ENCODE data around the gene TNS1. TPM values are rescaled to one million over a fixed set of nuclear protein-coding genes. Genes with fewer than 3 reads are reported as not detected.

TNS1 gene
- total RNA-seq, 2 donors from 2014 or later: 4.4 to 44.9 TPM

DNA sequence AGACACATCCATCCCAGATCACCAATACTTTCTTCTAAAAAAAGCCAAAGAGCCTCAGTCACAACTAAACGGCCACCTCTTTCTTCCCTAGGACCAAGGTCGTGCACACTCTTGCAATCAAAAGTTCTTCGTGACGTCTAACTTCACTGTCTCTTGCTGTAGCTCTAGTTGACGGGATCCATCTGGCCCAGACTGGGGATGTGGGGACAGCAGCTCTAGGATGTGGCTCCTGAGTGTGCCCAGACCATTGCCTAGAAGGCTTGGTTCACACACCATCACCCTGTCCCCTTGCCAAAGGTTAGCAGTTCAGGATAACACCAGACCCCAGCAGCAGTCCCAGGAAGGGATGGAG lies 98.2 kb downstream of the TNS1 start:
- H3K27me3 Mint-ChIP-seq: peaks cover 21% of the 10 kb centered on the region
- H3K27ac Mint-ChIP-seq: no peak overlapping the region
- H3K36me3 Mint-ChIP-seq (ENCODE audit: low read depth): no peaks in the 10 kb centered on the region
- no peak for ATAC-seq (replicated peaks)
- H3K4me1 Mint-ChIP-seq: no peaks in the 10 kb centered on the region
- no peak overlapping the region for H3K4me3 Mint-ChIP-seq
- no peaks in the 10 kb centered on the region for H3K9me3 Mint-ChIP-seq

DNA sequence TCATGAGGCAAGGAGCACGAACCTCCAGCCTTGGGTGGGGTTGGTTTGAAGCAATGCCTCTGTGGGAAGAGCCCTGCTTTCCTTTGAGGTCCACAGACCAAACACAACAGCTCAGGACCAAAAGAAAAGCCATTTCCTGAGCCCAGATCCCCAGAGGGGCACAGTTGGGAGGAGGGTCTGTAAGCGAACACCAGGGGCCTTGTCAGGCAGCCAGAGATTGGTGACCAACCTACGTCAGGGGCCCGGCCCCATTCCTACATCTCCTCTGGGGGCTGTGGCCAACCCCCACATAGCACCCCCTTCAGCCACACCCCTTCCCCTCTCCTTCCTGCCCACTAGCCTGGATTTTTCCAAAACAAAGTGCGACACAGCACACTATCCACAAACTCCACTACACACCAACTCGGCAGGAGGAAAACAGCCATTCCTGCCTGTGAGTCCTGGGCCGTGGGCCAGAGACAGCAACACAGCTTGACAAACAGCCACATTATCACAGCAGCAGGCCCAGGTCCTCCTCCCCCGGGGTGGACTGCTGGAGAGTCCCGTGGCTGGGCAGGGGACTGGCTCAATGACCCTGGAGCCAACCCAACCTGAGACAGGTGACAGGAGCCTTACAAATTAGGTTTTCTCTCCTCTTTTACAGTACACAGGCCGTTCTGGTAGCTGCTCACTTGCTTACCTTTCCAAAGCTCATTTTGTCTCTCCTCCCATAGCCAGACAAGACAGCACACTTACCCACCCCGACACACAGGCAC lies 98.8 kb downstream of the TNS1 start:
- H3K27ac Mint-ChIP-seq: no peak overlapping the region
- H3K27me3 Mint-ChIP-seq: peaks cover 21% of the 10 kb centered on the region
- no peaks in the 10 kb centered on the region for H3K36me3 Mint-ChIP-seq (ENCODE audit: low read depth)
- no peak for ATAC-seq (replicated peaks)
- H3K4me3 Mint-ChIP-seq: peak overlapping the region; percentile 54
- H3K4me1 Mint-ChIP-seq: no peaks in the 10 kb centered on the region
- no peaks in the 10 kb centered on the region for H3K9me3 Mint-ChIP-seq

DNA sequence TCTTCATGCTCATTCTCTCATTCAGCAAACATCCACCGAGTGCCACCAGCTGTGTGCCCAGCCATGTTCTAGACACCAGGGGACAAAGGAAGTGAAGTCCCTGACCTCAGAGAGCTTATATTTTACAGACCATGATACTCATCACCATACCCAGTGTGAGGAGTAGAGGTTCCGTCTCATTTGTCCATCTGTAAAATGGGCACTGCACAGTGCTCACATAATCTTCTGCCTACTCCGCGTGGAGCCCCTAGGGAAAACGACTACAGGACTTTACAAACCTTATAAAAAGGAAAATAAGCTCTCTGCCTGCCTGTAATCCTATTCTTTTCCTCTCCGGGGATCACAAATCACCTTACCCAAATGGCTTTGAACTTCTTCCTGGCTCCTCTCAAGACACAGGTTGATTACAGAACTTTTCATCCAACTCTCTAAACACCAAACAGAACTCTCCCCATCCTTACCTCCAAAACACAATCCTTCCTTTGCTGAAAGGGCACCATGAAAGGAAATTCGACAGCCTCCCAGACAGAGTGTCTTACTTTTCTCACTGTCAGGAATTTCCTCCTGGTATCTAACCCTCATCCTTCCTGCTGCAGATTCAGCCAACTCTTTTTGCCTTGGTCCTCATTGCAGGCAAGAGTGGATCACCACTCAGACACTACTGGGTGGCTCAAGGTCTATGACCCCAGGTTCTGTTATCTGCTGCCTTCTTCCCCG lies 99.5 kb downstream of the TNS1 start:
- Mint-ChIP-seq H3K27ac (no peak overlapping the region), H3K9me3 (no peaks in the 10 kb centered on the region), H3K4me3 (peak overlapping the region; percentile 54), H3K36me3 (ENCODE audit: low read depth) (no peaks in the 10 kb centered on the region), H3K27me3 (peaks cover 21% of the 10 kb centered on the region), H3K4me1 (no peaks in the 10 kb centered on the region)
- ATAC-seq (replicated peaks): no peak

DNA sequence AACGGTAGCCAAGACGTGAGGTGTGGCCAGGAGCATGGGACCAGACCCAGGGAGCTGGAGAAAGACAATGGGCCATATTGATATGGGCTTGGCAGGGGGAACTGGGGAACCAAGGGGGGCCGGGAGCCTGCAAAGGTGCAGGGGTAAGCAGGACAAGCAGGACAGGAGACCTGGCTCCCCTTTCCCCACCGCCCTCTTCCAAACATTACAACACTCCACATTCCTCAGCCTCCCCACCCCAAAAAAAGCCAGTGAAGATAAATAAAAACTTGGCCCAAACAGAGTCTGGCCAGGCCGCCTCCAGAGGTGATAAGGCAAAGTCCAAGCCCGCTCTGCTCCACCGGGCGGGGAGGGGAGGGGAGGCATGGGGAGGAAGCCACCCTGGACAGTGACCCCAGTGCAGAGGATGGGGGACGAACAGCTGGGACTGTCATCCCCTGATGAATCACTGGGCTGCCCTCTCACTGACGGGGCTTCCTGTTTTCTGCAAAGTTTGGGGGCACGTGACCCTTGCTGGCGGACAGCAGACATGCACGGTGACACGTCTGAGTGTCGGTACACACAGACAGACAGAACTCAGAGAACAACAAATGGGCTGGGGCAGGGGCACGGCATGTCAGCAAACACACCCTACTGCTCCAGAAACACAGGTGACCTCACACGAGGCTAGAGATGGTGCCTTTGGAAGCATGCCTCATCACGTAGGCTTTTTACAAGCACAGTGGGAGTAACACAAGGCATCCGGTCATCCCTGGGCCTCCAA lies 100.2 kb downstream of the TNS1 start:
- H3K36me3 Mint-ChIP-seq (ENCODE audit: low read depth): no peaks in the 10 kb centered on the region
- peak; percentile 65 for ATAC-seq (replicated peaks)
- H3K4me3 Mint-ChIP-seq: peak overlapping the region; percentile 54
- H3K4me1 Mint-ChIP-seq: no peaks in the 10 kb centered on the region
- H3K27me3 Mint-ChIP-seq: peaks cover 18% of the 10 kb centered on the region
- H3K9me3 Mint-ChIP-seq: no peaks in the 10 kb centered on the region
- peak overlapping the region; percentile 33 for H3K27ac Mint-ChIP-seq

DNA sequence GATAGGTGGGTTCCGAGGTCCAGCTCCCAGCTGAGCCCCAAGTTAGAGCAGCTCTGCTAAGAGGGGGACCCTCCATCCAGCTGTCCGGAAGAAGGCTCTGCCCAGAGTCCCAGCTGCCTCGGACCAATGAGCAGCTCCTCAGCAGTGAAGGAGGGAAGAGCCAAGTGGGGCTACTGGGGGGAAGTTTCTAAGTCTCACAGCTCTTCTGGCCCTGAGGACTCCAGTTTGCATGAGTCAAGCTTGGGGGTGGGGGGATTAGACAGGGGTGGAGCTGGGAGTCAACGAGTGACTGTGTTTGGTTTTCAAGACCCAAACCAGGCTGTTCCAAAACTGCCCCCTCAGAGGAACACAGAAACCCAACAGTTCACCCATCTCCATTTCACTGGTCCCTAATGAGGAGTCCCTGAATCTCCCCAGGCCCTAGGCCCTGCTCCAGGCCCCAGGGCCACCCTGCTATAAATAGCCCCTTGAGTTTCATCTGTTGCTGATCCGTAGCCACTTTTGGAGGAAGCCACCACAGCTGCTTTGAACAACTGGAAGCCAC lies 100.9 kb downstream of the TNS1 start:
- peak; percentile 59 for ATAC-seq (replicated peaks)
- Mint-ChIP-seq H3K4me3 (peak overlapping the region; percentile 54), H3K9me3 (no peaks in the 10 kb centered on the region), H3K27ac (peak overlapping the region; percentile 33), H3K27me3 (peaks cover 18% of the 10 kb centered on the region), H3K4me1 (no peaks in the 10 kb centered on the region), H3K36me3 (ENCODE audit: low read depth) (no peaks in the 10 kb centered on the region)

DNA sequence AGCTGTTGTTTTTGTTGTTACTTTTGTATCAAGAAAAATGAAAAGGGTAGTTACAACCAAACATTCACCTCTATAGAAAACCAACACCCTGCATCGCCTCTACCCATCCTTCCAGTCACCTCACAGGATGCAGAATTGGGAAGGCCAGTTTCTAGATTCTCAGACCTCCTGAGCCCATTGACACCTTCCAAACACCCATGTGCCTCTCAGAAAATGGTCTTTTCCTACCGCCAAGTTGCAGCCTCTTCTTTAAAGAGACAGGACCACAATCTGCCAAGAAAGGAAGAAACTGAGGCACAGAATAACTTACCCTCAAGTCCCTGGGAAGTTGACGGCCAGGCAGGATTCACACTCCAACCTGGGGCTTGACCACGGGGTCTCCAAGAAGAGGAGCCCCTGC lies 101.4 kb downstream of the TNS1 start:
- Mint-ChIP-seq H3K27ac (no peak overlapping the region), H3K4me1 (no peaks in the 10 kb centered on the region), H3K9me3 (no peaks in the 10 kb centered on the region), H3K4me3 (peak overlapping the region; percentile 54), H3K36me3 (ENCODE audit: low read depth) (no peaks in the 10 kb centered on the region), H3K27me3 (peaks cover 15% of the 10 kb centered on the region)
- no peak for ATAC-seq (replicated peaks)

DNA sequence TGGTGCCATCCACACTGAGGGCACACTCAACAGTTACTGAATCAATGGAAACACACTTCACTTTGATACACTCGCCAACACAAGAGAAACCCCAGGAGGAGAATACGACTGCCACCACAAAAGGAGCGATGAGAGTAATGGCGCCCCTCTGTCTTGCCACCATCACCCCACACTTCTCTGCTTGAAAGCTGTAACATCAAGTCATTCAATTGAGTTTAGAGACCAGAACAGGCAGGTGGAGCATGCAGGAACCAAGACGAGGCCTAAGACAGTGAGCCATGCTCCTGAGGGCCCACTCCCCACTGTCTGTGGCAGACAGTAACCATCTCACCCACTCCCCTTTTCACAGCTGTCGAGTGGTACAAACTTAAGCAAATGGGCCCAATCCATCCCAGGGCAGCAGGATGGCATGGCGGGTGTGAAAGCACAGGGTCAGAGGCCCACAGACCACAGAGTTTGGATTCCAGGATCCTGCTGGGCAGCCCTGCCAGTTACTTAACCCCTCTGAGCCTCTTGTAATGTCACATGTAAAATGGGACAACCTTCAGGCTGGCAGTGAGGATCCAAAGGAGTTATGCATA lies 101.9 kb downstream of the TNS1 start:
- Mint-ChIP-seq H3K36me3 (ENCODE audit: low read depth) (no peaks in the 10 kb centered on the region), H3K27ac (peak overlapping the region; percentile 22), H3K4me3 (peak overlapping the region; percentile 54), H3K9me3 (no peaks in the 10 kb centered on the region), H3K4me1 (no peaks in the 10 kb centered on the region), H3K27me3 (peaks cover 14% of the 10 kb centered on the region)
- ATAC-seq (replicated peaks): no peak

DNA sequence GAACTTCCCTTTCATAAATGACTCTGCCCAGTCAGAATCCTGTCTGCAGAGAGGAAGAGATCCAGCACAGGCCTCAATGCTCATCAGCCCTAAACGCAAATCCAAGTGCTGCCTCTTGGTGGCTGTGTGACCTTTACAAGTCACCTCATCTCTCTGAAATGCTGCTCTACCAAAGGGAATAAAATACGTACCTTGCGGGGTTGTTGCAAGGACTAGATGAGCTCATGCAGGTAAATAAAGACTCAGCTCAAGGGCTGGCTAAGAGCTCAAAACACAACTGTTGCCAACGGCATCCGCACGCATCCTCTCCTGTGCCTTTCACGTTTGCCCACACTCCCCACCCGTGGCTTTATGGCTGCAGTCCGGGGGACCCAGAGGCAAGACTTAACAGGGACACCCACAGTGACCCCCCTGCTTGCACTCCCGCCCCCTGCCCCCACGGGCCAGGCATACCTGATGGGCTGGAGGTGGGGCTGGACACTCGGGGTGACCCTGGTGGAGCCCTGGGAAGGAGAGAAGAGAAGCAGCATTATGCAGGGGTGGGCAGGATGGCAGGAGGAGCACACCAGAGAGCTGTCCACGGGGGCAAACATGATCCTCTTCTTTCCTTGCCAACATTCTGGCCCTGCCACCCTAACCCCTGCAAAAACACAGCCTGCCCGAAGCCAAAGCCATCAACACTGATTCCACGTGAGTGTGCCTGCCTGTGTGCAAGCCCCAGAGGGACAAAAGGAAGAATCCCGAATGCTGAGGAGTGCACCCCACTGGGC lies 102.6 kb downstream of the TNS1 start:
- Mint-ChIP-seq H3K9me3 (no peaks in the 10 kb centered on the region), H3K27ac (peak overlapping the region; percentile 22), H3K27me3 (peaks cover 14% of the 10 kb centered on the region), H3K36me3 (ENCODE audit: low read depth) (no peaks in the 10 kb centered on the region), H3K4me1 (no peaks in the 10 kb centered on the region), H3K4me3 (peak overlapping the region; percentile 54)
- no peak for ATAC-seq (replicated peaks)

DNA sequence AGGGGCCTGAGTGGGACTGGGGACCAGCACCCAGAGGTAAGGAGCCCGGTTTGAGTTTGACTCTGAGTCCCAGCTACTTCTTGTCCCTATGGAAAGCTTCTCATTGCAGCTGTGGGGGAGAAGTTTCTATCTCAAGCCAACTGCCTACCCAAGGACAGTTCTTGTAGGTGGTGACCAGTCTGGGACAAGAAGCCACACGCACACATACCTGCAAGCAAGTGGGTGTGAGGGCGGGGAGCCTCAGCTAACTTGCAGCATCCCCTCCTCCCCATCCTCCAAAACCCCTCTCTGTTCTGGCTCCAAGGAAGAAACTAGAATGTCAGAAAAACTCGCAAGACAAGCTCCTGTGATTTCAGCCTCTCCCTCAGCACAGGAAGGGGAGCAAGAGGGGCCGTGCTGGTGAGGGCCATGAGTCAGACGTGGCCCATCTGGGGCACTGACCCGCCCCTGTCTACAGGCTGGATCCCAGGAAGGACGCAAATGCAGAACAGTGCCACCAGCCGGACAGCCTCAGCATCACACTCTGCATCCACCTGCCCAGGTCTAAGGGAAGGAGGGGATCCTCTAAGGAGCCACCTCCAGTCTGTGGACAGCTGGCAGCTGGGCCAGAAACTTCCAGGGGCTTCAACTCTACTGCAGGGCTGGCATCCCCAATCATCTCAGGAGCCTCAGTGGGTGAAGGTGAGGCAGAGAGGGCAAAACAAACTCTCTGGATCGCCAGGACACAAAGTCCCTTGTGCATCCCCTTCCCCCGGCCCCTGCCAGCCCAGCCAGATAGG lies 103.4 kb downstream of the TNS1 start:
- peaks cover 10% of the 10 kb centered on the region for H3K27me3 Mint-ChIP-seq
- ATAC-seq (replicated peaks): peak; percentile 15

DNA sequence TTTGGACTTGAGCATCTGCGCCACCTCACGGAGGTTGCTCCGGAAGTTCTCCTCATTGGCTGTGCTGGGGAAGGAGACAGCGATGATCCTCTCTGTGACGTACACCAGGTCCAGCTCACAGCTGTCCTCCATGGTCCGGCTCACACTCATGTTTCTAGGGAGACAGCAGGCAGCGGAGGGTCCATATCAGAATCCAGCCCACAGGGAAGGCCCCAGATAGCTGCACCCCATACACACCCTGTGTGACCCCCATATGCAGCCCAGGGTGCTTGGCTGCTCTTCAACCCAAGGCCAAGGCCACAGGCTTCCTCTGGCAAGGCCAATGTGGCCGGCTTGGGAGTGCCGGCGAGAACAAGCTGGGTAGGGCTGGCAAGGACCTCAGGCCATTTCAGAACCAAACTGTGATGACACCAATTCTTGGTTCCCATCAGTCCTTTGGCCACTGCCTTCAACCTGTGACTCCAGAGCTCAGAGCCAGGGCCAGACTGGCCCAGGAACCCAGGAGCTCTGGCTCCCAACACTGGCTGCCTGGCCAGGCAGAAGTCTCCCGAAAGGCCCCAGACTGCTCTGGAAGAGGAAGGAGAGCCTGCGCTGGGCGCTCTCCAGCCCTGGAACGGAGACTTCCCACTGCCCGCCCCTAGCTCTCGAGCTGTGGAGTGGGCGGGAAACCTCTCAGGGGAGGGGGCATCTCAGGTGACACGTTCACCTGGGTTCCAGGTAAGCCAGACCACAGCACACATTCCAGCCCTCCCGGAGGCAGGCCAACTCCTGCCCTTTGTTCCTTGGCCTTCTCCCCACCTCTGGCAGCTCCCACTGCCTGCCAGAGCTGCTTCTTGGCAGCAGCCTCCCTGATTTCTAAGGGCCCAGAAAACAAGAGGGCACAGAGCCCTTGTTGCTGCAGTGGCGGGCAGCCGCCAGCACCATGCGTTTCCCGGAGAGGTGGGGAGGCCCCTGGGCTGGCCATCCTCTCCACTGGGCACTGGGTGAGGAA lies 104.7 kb downstream of the TNS1 start:
- H3K9me3 Mint-ChIP-seq: no peaks in the 10 kb centered on the region
- H3K27ac Mint-ChIP-seq: no peak overlapping the region
- H3K36me3 Mint-ChIP-seq (ENCODE audit: low read depth): no peaks in the 10 kb centered on the region
- no peak overlapping the region for H3K4me3 Mint-ChIP-seq
- peaks cover 3% of the 10 kb centered on the region for H3K27me3 Mint-ChIP-seq
- no peak for ATAC-seq (replicated peaks)
- H3K4me1 Mint-ChIP-seq: no peaks in the 10 kb centered on the region

More for the DNA sequence above, 103.4 kb downstream of the TNS1 start:
- Mint-ChIP-seq H3K36me3 (ENCODE audit: low read depth) (no peaks in the 10 kb centered on the region), H3K27ac (peak overlapping the region; percentile 43), H3K4me3 (no peak overlapping the region), H3K4me1 (no peaks in the 10 kb centered on the region), H3K9me3 (no peaks in the 10 kb centered on the region)

DNA sequence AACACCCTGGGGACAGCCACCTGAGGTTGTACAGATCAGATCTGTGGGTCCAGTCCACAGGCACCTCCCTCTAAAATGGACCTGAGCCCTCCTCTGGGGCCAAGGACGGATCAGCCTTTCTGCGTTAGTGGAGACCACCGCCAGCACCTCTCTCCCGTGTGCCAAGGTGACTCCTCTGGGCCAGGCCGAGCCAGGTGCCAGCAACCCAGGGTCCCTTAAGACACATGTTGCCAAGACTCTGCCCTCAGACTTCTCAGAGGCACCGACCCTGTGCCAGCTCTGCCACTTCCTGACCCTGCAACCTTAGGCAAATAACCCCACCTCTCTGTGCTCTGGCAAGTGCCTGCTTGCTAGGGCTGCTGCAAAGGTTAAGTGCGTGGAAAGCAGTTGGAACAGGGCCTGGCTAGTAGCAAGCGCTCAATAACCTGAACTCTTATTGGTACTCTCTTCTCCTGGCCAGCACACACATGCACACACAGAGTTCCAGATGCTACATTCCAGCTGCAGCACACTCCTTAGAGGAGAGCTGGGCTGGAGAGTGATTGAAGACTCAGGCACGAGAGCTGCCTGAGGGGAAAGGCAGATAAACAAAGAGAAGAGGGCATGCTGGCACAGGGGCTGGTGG lies 105.6 kb downstream of the TNS1 start:
- ATAC-seq (replicated peaks): no peak
- H3K9me3 Mint-ChIP-seq: no peaks in the 10 kb centered on the region
- H3K4me3 Mint-ChIP-seq: no peak overlapping the region
- H3K27ac Mint-ChIP-seq: no peak overlapping the region
- H3K27me3 Mint-ChIP-seq: peaks cover 3% of the 10 kb centered on the region
- no peaks in the 10 kb centered on the region for H3K36me3 Mint-ChIP-seq (ENCODE audit: low read depth)
- H3K4me1 Mint-ChIP-seq: no peaks in the 10 kb centered on the region

DNA sequence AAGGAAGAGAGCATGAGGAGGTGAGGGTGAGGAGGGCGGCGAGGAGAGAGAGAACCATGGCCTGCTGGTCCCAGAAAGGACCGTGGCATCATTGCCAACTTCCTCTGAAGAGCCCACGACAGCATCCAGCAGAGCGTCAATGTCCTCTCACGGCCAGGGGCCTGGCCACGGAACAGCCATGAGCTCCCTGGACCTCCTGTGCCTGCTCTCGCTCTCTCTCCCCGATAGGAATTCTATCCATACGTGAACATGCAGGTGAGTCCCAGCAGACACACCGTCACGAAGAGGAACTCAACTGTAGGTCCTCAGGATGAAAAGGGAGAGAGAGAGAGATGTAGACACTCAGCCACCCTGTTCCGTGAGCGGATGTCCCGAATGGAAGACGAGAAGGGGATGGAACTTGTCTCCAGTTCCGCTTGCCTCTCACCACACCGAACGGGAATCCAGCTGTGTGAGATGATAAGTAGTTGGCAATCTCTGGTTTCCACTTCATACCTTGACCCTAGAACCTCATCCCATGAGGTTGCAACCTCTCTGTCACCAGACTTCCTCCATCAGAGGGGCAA lies 107.6 kb downstream of the TNS1 start:
- peaks cover 3% of the 10 kb centered on the region for H3K27me3 Mint-ChIP-seq

More for the DNA sequence above, 107.6 kb downstream of the TNS1 start:
- no peaks in the 10 kb centered on the region for H3K9me3 Mint-ChIP-seq
- ATAC-seq (replicated peaks): no peak
- no peak overlapping the region for H3K27ac Mint-ChIP-seq
- no peak overlapping the region for H3K4me3 Mint-ChIP-seq
- H3K36me3 Mint-ChIP-seq (ENCODE audit: low read depth): no peaks in the 10 kb centered on the region
- H3K4me1 Mint-ChIP-seq: no peaks in the 10 kb centered on the region
